Mammary epithelial cell (primary cell): Measurements from ENCODE around the gene DEXI.

Source experiments
- EZH2 ChIP-seq: IDR thresholded peaks from 2 replicates; pipeline ENCODE4 v1.6.1; 2012; ENCODE audit warnings: low read length, inconsistent platforms, borderline replicate concordance
- TF ChIP-seq, protein P1 (sequence below), 2 donors: IDR thresholded peaks in 1 of 2; conservative IDR thresholded peaks in 1 of 2; 2 replicates each; pipeline ENCODE4 v1.5.1; 2011 to 2012; ENCODE audit warnings: inconsistent platforms in 2 of 2, low read length in 2 of 2, mild to moderate bottlenecking in 2 of 2, control low read depth in 1 of 2, low read depth in 1 of 2; ENCODE audit not compliant: insufficient read depth in 1 of 2; ENCODE audit errors: extremely low read depth in 1 of 2

DNA sequence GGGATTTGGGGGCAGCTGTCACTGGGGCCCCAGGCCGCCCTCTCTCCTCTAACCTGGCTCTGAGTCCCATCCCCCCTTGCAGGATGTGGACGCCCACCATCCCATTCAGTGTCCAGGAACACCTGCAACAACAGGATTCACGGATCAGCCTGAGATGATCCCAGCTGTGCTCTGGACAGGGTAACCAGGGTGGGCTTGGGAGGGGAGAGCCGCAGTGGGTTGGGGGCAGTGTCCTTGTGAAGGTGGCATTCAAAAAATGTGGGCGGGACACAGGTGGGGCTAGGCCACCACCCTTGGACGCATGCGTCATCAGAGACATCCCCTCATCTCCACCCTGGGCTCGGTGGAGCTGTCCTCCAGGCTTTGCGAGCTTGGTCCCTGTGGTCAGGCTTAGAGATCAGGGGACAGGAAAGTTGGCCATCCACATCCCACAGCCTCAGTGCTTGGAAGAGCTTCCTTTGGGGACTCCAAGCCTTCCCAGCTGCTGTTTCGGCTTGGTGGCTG is 19.1 kb downstream of the DEXI start:
- TF ChIP-seq, protein P1, sequence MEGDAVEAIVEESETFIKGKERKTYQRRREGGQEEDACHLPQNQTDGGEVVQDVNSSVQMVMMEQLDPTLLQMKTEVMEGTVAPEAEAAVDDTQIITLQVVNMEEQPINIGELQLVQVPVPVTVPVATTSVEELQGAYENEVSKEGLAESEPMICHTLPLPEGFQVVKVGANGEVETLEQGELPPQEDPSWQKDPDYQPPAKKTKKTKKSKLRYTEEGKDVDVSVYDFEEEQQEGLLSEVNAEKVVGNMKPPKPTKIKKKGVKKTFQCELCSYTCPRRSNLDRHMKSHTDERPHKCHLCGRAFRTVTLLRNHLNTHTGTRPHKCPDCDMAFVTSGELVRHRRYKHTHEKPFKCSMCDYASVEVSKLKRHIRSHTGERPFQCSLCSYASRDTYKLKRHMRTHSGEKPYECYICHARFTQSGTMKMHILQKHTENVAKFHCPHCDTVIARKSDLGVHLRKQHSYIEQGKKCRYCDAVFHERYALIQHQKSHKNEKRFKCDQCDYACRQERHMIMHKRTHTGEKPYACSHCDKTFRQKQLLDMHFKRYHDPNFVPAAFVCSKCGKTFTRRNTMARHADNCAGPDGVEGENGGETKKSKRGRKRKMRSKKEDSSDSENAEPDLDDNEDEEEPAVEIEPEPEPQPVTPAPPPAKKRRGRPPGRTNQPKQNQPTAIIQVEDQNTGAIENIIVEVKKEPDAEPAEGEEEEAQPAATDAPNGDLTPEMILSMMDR (conservative IDR thresholded peaks at IDR 0.05 in 1 of 2, IDR thresholded peaks at IDR 0.05 in 1 of 2; ENCODE audit: extremely low read depth in 1 of 2, insufficient read depth in 1 of 2, low read depth in 1 of 2, low read length in 2 of 2) = no peak
- TF ChIP-seq EZH2 = no peak
